ENCODE data around the gene SRRM2. TPM values are rescaled to one million over a fixed set of nuclear protein-coding genes. Genes with fewer than 3 reads are reported as not detected.

Gene SRRM2
- total and polyA plus RNA-seq, 8 donors: 536 to 710 (median 632) TPM

DNA sequence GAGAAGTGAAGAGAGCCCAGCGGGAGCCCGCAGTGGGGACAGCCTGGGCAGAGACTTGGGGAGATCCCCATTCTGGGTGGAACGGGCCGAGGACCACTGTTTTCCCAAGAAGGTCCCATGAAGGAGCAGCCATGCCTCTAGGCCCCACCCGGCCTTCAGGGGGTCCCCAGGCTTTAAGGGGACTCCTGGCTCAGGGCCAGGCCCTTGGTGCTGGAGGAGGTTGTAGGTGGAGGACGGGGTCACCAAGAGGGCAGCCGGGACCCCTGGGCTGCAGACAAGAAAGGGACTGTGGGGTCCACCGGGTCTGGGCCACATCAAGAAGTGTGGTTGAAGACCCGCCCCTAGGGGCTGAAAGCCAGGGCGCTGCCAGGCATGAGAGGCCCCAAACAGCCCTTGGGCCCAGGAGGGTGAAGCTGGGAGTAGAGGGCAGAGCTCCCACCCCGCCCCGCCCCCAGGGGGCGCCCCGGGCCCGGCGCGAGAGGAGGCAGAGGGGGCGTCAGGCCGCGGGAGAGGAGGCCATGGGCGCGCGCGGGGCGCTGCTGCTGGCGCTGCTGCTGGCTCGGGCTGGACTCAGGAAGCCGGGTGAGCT is 64.4 kb downstream of the SRRM2 start, which contains the start of gene PRSS21:
Gene PRSS21 (plus strand): TSS at position 487 of the 589 bp plus-strand sequence. CDS start 32 bp downstream, at position 519.
- DNase-seq (no peak), ATAC-seq (peak; percentile 20)
- Histone ChIP-seq H3K9me3 (no peaks in the 10 kb centered on the region), H3K27ac (no peak within 1 kb of the TSS), H3K4me1 (no peaks in the 10 kb centered on the region), H3K4me3 (no peak within 1 kb of the TSS), H3K36me3 (no peaks in the 10 kb centered on the region), H3K27me3 (peaks cover 0 to 75% of the 10 kb centered on the region in 2 donors)
- intact Hi-C loops (cut with DNase I): no loop called here
- TF ChIP-seq CTCF (IDR thresholded peaks at IDR 0.05): no peak

GRCh38 chr16:2817340-2818271 is 65.2 kb downstream of the SRRM2 start:
- Histone ChIP-seq H3K27ac (no peak overlapping the region), H3K36me3 (no peaks in the 10 kb centered on the region), H3K9me3 (no peaks in the 10 kb centered on the region), H3K27me3 (peaks cover 0 to 69% of the 10 kb centered on the region in 2 donors), H3K4me1 (no peaks in the 10 kb centered on the region), H3K4me3 (no peak overlapping the region)
- DNase-seq (peak in 1 of 4 donors; percentile 58), ATAC-seq (no peak)
- TF ChIP-seq CTCF (IDR thresholded peaks at IDR 0.05): no peak
- intact Hi-C loops (cut with DNase I): no loop called here

- no peak overlapping the region for H3K27ac ChIP-seq
- H3K27me3 ChIP-seq: peaks cover 0 to 65% of the 10 kb centered on the region in 2 donors
- no peak for TF ChIP-seq CTCF (IDR thresholded peaks at IDR 0.05)
- no peaks in the 10 kb centered on the region for H3K4me1 ChIP-seq
- H3K36me3 ChIP-seq: no peaks in the 10 kb centered on the region
- intact Hi-C loops (cut with DNase I): no loop called here
- no peak overlapping the region for H3K4me3 ChIP-seq
- ATAC-seq (no peak), DNase-seq (no peak)
- no peaks in the 10 kb centered on the region for H3K9me3 ChIP-seq
Measured at GRCh38 chr16:2818272-2818876, 65.9 kb downstream of the SRRM2 start.

DNA sequence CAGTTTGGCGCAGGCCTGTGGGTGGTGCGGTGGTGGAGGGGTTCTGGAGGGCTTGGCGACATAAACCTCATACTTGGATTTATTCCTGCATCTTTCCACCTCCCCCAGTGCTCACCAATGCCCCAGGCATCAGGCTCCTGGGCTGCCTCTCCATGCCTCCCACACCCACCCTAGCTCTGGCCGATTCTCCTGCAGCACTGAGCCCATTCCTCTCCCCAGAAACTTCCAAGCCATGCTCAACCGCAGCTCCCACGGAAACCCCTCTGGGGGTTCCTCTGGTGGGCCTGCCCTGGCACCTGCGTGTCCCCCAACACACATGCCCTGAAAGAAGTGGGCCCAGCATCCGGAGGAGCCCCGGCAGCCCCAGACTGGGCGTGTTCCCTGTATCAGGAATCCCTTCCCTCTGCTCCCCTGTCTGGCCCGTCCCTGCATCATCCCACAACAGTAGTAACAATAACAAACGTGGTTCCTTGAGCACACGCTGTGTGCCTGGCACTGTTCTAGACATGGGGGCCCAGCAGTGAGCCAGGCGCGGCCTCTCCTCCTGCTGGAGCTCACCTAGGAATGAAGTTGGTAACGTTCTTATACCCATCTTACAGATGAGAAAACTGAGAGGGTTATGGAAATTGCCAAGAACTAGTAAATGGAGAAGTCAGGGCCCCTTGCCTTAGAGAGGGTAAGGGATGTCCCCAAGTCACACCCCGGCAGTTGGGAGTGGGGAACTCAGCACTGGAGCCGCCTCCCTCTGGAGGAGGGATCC is 66.9 kb downstream of the SRRM2 start:
- intact Hi-C loops (cut with DNase I): no loop called here
- no peak overlapping the region for H3K4me3 ChIP-seq
- no peak for ATAC-seq

More for the DNA sequence above, 66.9 kb downstream of the SRRM2 start:
- Histone ChIP-seq H3K27me3 (peaks cover 0 to 56% of the 10 kb centered on the region in 2 donors), H3K4me1 (no peaks in the 10 kb centered on the region), H3K27ac (no peak overlapping the region), H3K36me3 (no peaks in the 10 kb centered on the region), H3K9me3 (no peaks in the 10 kb centered on the region)
- DNase-seq: peak in 1 of 4 donors; percentile 41
- no peak for TF ChIP-seq CTCF (IDR thresholded peaks at IDR 0.05)

Data from left lung (tissue), 10 donors.